D341Med (cell line): ENCODE data around the gene NCAM2.

Experiments used
- DNase-seq: peaks from one replicate; pipeline ENCODE4 v3.0.0; 2012; ENCODE audit warnings: low spot score

NCAM2 gene

GRCh38 chr21:21216047-21216446, 217.8 kb downstream of the NCAM2 start:
- DNase-seq: no peak

DNA sequence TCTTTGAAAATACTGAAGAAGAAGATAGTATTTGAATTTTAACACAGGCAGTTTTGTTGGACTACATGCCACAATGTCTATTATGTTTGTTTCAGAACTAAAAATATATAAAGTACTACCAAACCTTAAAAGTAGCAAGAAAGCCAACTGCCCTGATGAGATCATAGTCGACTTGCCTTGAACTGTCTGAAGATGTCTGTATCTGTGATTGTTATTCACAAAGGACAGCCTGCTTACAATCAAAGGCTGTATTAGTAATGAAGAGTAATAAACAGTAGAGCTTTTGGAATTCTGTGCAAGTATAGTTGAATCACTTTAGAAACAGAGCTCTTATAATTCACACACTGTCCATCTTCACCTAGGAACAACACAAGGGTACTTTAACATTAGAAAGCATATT, 228.3 kb downstream of the NCAM2 start:
- no peak for DNase-seq

GRCh38 chr21:21230672-21231071, 232.5 kb downstream of the NCAM2 start:
- DNase-seq: no peak

- no peak for DNase-seq
Observed at GRCh38 chr21:21231913-21232312, 233.7 kb downstream of the NCAM2 start.

DNA sequence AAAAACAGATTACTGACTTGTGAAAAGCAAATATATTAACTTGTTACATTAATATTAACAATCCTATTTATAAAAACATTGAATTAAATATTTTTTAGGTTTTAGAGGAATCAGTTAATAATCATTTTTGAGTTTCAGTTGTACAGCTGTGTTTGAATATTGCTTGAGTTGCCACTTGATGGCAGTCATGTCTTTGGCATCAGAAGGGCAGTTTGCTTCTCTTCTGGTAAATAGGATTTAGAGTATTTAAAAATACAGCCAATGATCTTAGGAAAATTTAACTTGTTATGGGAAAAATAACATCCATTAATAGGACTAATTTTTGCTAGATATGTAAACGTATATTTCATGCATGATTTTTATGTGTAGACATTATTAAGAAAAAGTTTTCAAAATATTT, 234.1 kb downstream of the NCAM2 start:
- DNase-seq: no peak

DNA sequence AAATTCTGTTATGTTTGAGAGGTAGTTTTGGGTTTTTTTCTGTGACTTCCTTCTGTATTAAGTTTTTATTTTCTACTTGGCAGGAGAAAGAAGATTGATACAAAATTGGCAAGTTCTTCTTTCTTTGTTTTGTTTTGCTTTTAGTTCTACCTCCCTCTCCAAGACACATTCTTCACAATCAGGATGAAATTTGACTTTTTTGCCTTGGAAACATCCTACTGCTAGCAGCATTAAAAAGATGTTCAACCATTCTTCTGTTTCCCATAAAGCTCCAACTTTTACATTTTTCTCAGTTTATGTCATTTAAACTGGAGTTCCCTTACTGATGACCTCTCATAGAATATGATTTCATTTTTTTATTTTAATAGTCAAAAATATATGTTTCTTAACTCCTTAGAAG, 234.8 kb downstream of the NCAM2 start:
- DNase-seq: no peak

DNA sequence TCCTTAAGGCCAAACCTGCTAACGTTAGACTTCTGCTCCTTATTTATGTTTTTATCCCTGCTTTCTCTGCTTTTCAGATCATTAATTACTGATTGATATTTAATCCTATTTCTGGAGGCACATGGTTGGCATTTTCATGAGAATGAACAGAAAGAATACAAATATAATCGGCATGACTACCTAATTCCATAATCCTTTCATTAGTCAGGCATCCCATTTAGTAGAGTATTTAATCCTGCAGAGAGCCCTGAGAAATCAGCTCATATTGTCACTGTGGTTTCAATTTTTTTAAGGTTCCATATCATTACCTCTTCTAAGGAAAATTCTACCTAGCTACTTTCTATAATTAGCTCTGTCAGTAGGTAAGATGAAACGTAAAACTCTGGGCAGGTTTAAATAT, 238.8 kb downstream of the NCAM2 start:
- peak; percentile 40 for DNase-seq

- no peak for DNase-seq
Observed at GRCh38 chr21:21238629-21239400, 240.6 kb downstream of the NCAM2 start.

- DNase-seq: peak; percentile 45
Observed at GRCh38 chr21:21241391-21241790, 243.2 kb downstream of the NCAM2 start.

DNA sequence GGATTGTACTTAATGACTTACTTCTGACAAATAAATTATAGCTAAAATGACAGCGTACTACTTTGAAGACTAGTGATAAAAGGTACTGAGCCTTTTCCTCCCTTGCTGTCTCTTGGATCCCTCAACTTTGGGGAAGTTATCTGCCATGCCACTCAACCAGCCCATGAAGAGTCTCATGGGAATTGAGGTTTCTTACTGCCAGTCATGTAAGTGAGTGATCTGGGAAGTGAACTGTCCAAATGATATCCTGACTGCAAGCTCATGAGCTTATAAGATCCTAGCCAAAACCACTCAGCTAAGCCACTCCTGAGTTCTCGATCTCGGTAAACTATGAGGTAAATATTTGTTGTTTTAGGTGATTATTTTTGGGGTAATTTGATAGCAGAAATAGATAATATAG, 247.8 kb downstream of the NCAM2 start:
- DNase-seq: no peak

DNA sequence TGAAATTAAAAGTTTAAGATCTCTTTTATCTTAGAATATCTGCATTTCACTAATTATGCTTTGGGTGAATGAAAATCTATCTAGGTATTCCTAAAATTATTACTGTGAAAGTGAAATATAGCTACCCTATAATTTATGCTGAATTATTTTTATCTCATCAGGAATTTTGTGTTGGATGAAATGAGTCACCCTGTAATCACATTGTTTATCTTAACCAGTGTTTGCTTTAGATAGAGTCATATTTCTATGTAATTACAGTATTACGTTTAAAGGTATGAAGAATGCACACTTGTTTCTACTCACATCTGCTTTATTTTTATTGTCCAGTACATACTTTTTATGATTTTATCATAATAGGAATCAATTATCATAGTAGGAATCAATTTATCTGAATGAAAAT, 249.2 kb downstream of the NCAM2 start:
- no peak for DNase-seq

DNA sequence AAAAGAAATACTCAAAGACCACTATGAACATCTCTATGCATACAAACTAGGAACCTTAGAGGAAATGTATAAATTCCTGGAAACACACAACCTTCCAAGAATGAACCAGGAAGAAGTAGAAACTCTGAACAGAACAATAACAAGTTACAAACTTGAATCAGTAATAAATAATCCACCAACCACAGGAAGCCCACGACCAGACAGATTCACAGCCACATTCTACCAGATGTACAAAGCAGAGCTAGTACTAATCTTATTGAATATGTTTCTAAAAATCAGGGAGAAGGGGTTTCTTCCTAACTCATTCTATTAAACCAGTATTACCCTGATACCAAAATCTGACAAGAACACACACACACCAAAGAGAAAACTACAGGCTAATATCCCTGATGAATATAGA, 263.8 kb downstream of the NCAM2 start:
- no peak for DNase-seq

- no peak for DNase-seq
Observed at GRCh38 chr21:21268061-21268471, 269.9 kb downstream of the NCAM2 start.

GRCh38 chr21:21268885-21269284, 270.7 kb downstream of the NCAM2 start:
- no peak for DNase-seq

DNA sequence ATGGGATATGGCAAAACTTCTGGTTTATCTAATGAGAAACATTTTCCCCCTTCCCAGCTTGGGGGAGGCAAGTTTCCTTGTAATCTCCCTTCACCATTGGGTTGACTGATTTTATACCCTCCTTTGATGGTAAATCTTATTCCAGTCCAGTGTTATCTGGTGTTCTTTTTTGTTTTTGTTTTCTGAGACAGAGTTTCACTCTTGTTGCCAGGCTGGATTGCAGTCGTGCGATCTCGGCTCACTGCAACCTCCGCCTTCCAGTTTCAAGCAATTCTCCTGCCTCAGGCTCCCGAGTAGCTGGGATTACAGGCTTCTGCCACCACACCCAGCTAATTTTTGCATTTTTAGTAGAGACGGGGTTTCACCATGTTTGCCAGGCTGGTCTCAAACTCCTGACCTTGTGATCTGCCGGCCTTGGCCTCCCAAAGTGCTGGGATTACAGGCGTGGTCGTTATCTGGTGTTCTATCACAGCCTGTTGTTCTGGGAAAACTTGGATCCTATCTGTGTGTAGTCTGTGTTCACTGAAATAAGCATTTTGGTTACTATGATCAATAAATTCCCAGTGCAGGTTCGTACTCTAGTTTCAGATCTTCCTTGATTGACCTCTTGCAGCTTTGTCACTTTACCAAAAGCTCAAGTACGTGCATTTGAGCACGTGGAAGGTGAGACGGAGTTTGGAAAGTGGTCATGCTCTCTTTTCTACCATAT, 281.1 kb downstream of the NCAM2 start:
- no peak for DNase-seq

GRCh38 chr21:21283810-21284209, 285.6 kb downstream of the NCAM2 start:
- no peak for DNase-seq

- no peak for DNase-seq
Observed at GRCh38 chr21:21286170-21286798, 288.1 kb downstream of the NCAM2 start.

- no peak for DNase-seq
Observed at GRCh38 chr21:21290751-21291150, 292.5 kb downstream of the NCAM2 start.

GRCh38 chr21:21291883-21292569, 293.8 kb downstream of the NCAM2 start:
- no peak for DNase-seq

DNA sequence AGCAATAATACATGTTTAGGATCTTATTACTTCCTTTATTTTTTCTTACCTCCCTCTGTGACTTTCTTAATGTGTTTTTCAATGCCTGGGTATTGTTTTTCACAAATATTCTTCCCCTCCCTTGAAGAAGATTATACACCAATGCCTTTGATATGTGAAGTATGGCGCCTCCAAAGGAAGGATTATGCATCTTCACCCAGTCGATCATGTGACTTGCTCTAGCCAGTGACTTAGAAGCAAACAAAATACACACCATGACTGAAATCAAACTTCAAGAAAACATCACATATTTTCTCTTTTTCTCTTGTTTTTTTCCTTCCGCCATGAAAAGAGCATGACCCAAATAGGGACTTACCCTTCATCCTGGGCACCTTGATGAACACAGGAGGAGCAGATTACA, 297.1 kb downstream of the NCAM2 start:
- DNase-seq: no peak

GRCh38 chr21:21297211-21297610, 299.0 kb downstream of the NCAM2 start:
- no peak for DNase-seq

DNA sequence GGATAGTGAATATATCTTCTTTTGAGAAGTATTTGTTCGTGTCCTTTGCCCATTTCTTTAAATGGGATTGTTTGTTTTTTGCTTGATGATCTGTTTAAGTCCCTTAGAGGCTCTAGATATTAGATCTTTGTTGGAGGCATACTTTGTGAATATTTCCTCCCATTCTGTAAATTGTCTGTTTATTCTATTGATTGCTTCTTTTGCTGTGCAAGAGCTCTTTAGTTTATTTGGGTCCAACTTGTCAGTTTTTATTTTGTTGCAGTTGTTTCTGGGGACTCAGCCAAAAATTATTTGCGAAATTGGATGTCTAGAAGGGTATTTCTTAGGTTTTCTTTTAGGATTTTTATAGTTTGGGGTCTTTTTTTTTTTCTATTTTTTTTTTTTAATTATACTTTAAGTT, 302.8 kb downstream of the NCAM2 start:
- DNase-seq: no peak

DNA sequence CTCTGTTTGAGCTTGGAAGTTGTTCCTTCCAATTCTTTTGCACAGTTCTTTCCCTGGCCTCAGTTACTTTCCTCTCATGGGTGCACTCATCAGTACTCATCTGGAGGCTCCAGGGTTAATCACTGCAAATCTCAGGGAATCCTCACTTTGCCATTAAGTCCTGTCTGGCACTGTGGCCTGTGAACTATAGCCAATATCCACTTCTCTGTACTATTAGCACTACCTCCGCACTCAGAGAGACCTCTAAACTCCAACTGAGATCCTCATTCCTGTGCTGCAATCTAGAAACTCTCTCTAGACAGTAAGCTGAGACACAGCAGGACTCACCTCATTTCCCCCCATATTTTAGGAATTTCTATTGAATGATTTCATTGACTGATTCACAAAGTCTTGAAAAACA, 311.3 kb downstream of the NCAM2 start:
- no peak for DNase-seq
